Raji (cell line): ENCODE results near the gene EFCAB12.

ENCODE experiments used
- POLR2A ChIP-seq: IDR thresholded peaks from 2 replicates; pipeline ENCODE4 v1.6.1; 2011; ENCODE audit warnings: low read depth, low read length, control low read depth; ENCODE audit not compliant: insufficient read depth

Gene EFCAB12

DNA sequence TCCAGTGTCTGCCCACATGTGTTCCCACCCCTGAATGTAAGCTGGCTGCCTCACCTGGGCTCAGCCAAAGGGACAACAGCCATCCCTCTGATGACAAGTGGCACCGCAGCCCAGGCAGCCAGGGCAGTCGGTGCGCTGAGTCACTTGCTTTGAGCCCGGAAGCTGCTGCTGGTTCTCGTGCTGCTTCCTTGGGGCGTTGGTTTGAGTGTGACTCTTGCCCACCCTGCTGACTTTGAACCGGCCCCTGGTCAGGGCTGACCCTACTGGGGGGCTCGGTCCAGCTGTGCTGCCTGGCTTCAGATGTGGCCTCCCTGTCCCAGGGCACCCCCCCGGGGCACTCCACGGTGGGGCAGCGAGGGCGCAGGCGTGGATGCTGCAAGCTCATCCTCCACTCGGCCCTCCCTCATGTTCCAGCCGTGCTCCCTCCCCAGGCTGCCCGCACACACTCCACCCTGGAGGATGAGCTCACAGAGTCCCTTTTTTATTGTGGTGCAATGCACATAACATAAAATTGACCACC lies 62.1 kb downstream of the EFCAB12 start:
- TF ChIP-seq POLR2A = no peak

DNA sequence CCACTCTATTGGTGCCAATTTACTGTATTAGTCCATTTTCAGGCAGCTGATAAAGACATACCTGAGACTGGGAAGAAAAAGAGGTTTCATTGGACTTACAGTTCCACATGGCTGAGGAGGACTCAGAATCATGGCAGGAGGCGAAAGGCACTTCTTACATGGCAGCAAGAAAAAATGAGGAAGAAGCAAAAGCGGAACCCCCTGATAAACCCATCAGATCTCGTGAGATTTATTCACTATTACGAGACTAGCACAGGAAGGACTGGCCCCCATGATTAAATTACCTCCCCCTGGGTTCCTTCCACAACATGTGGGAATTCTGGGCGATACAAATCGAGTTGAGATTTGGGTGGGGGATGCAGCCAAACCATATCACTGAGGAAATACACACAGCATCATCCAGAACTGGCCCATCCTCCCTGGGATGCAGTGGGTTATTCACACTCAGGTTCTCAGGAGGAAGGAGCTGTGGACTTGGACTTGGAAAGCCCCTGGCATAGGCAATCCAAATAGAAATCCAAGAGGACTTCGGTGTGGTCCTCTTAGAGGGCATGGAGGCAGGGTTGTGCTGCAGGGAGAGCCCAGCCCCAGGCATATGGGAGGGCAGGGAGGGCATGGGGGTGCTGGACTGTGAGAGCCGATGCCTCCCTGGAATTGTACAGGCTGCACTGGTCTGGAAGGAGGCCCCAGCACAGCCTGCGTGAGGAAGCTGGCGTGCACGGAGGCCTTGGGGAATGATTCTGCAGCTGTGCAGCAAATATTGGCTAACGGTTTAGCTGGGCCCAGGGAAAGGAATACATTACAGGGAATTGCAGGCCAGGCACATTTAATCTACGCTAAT lies 62.9 kb downstream of the EFCAB12 start:
- TF ChIP-seq POLR2A = no peak

DNA sequence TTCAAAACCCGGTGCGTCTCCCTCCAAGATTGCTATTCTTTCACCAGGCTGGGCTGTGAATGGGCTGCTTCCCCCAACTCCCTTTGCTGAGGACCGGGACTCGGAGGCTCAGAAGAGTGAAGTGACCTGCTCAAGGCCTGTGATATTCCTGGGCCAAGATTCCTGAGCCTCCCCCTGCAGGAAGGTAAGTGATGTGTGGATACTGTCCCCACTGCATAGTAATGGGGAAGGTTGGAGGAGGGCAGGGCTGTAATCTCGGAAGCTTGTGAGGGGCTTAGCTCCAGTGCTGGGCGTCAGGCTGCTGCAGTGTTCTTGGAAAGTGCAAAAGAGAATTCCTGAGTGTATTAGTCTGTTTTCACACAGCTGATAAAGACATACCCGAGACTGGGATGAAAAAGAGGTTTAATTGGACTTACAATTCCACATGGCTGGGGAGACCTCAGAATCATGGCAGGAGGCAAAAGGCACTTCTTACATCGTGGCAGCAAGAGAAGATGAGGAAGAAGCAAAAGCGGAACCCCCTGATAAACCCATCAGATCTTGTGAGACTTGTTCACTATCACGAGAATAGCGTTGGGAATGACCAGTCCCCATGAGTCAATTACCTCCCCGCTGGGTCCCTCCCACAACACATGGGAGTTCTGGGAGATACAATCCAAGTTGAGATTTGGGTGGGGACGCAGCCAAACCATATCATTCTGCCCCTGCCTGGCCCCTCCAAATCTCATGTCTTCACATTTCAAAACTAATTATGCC lies 67.6 kb downstream of the EFCAB12 start:
- no peak for TF ChIP-seq POLR2A

DNA sequence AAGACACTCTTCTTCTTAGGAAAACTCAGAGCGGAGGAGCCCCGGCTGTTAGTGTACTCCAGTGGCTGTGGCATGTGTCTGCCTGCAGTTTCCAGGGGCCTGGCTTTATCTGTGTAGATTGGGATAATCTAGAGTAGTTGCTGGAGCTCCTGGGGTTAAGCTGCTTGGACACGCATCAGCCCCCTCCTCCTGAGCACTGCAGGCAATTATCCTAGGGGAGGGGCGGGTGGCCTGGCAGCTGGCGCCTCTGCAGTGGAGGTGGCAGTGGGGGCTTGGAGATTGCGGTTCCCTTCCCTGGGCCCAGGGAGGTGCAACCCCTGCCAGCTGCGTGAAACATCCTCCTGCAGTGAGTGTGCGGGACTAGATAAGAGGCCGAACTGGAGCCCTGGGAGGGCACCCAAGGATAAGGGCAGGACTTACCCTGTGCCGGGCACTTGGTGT lies 68.2 kb downstream of the EFCAB12 start:
- no peak for TF ChIP-seq POLR2A

DNA sequence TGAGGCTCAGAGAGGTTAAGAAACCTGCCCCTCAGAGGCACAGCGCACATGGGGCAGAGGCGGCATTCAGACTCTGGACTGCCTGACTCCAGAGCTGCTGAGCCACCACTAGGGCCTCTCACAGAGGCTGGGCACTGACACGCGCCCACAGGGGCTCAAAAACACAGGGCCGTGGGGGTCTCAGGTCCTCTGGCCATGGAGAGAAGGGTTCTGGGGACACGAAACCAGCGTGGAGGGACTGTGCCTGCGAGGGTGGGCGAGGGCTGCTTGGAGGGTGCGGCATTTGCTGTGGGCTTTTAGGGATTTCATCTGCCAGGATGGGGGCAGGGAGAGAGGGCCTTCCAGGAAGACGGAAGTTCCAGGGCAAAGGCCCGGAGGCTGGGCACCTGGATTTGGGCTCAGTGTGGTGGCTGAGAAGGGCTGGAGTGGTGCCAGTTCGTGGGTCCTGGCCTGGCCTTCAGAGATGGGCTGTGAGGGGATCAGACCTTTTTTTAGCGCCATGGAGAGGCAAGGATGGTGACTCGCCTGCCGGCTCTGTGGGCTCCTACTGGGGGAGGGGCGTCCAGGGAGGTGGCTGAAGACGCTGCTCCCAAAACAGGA lies 69.6 kb downstream of the EFCAB12 start:
- TF ChIP-seq POLR2A = no peak

DNA sequence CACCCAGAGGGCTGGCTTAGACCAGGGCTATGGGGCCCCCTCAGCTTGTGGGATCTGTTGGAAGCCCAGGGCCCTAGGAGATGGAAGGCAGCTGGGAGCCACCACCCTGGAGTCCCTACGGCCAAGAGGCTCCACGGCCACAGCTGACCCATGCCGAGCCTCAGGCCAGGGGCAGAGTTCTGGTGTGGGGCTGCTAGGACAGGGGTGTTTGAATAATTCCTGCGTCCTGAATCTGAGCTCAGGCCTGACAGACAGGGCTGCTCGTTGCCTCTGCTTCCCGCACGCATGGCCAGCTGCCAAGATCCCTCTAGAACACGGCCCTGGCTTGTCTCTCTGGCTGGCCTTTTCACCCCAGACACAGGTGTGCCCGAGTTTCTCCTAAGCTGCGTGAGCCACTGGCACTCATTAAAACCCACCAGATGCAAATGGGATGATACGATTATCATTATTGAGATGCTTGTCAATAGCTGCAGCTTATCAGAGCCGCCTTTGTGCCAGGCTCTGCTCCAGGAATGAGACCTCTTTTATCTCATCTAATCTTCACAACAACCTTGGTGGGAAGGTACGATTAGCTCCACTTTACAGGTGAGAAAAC lies 70.2 kb downstream of the EFCAB12 start:
- no peak for TF ChIP-seq POLR2A

DNA sequence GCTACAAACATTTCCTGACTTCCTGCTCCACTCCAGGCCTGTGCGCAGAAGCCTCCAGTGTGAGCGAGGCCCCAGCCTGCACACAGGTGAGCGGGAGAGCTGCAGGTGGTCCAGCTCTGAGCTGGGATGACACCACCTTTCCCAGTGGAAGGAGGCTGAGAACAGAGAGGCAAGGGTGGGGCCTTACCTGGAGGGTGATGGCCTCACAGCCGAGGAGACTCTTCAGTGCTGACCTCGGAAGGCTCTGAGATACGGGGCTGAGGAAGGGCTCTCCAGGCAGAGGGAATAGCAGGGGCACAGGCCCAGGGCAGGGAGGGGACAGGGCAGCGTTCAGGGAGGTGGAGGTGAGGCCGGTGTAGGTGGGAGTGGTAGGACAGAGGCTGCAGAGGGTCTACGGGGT lies 70.8 kb downstream of the EFCAB12 start:
- no peak for TF ChIP-seq POLR2A

DNA sequence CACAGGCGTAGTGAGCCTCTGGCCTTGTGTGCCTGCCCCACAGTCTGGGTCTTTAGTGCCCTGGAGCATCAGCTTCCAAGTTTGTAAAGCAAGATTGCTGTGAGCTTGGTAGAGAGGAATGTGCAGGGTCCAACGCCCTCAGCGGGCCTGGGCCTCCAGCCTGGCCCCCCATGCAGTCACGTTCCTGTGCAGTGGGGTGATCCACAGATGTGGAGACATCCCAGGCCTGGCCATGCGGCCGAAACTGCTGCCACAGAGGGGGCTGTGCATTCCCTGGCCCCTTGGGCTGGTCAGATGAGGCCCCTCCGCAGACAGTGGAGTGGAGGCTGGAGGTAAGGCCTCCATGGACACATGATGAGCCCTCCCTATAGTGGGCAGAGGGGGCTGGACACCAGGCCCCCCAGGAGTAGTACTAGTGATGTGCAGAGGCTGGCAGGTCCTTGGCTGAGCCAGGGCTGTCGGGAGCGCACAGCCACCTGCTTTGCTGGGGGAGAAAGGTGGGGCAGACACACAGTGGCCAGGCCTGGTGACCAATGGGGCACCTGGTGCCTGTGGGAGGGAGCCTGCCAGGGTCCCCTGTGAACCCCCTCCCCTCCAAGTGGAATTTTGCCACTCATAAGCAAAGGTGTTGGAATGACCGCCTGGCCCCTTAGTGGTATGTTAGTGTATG lies 71.5 kb downstream of the EFCAB12 start:
- no peak for TF ChIP-seq POLR2A

DNA sequence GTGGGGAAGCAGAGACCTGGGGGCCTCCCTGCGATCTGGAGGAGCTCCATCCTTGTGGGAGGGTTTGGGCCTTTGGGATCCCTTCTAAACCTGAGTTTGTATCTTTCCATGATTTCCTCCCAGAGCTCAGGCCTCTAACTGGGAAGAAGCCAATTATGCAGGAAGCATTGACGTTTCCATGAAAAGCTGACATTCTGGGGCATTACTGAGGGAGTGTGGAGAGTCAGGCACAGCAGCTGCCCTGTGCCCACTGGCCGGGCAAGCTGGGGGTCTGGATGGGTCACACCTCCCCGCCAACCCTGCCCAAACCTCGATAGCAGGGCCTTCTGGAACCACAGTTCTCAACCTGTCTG lies 74.9 kb downstream of the EFCAB12 start:
- no peak for TF ChIP-seq POLR2A

DNA sequence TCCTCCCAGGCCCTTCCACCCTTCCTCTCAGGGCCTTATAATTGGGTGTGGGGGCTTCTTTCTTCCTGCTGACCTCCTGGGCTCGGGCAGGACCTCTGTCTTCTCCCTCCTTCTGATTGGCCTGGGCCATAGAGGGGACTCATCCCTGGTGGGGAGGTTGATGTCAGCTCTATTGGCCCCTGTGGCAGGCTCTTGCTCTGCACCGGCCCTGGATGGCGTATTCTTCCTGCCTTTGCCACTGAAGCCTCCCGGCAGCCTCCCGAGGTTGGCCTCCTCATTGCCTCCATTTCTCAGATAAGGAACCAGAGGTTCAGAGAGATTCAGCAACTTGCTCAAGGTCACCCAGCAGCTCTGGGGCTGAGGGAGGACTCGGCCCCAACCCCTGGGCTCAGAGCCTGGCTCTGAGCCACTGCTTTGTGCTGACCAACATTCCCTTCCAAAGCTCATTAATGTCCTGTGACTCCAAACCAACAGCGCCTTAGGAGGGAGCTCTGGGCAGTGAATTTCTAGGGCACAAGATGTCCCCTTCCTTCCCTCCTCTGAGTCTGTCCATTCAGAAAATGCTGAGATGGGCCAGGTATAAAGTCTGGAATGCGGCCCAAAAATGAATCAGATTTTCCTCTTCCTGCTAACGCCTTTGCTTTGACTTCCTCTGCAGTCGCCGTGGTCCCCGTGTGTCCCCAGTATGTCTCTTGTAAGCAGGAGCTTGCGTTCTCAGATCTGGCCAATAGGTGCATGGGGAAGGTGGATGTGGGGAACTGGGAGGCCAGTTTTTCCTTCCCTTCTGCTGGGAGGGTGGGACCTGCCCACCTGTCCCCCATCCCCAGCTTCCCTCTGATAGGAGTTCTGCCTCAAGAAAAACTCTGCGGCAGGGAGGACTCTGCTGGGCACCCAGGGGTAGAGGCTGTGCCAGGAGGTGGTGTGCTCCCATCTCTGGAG lies 75.5 kb downstream of the EFCAB12 start:
- TF ChIP-seq POLR2A = no peak

DNA sequence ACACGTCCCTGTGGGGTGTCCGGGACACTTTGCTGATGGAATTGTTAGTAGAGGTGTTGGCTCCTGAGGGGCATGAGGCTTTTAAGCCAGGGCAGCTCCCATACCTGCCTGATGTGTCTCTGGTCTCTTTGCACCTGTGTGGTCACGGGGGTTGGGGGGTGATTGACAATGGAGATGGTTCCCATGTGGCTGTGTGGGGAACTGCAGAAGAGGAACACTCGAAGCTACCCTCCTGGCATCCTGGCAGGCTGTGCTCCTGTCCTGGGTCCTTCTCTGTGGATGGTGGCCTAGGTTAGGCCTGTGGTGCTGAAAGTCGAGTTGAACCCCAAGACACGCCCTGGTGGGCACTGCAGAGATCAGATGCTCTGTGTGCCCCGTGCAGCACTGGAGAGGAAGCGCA lies 76.4 kb downstream of the EFCAB12 start:
- TF ChIP-seq POLR2A = no peak
